Measurements from ENCODE around the gene OR2T1.
A peak's percentile ranks its signal among the peaks of the same experiment; 100 is the strongest.
"Not testable (repeated sequence)": the region's sequence is repeated elsewhere in the genome, so short reads cannot be mapped to it uniquely, and the experiment has no call there.

OR2T1 gene, protein sequence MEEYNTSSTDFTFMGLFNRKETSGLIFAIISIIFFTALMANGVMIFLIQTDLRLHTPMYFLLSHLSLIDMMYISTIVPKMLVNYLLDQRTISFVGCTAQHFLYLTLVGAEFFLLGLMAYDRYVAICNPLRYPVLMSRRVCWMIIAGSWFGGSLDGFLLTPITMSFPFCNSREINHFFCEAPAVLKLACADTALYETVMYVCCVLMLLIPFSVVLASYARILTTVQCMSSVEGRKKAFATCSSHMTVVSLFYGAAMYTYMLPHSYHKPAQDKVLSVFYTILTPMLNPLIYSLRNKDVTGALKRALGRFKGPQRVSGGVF

GRCh38 chr1:248402748-248403147 is at the start of gene OR2T1:
Gene OR2T1, plus strand, starts transcription at chr1:248403048. Its CDS starts 3,100 bp downstream, at chr1:248406148.
- no peak for DNase-seq

DNA sequence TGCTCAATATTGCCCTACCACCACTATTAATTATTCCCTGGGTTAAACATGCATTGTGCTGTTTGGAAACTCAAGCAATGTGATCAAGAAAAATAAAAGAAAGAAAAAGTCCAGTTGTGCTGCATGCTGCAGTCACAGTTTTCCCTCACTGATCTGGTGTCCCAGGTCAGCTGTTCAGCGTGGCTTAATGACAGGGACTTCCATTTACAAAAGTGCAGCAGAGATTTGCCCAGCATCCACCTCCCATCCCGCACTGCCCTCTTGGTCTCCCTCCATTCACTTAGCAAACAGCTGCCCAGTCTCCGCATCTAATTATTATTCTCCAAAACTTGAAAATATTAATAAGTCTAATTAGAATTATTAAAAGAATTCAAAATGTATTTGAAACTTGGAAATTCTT is 43.4 kb upstream of the OR2T1 start:
- DNase-seq: no peak

- DNase-seq: no peak
These were observed 41.6 kb upstream of the OR2T1 start, which contains the start of gene OR2T4 for GRCh38 chr1:248361121-248361715. Gene OR2T4, plus strand, starts transcription at chr1:248361665. Its CDS starts 0 bp downstream, at chr1:248361665.

GRCh38 chr1:248366609-248367008 is 36.2 kb upstream of the OR2T1 start:
- DNase-seq: no peak

- no peak for DNase-seq
These were observed 30.5 kb upstream of the OR2T1 start for GRCh38 chr1:248372394-248372793.

GRCh38 chr1:248373761-248374160 is 29.1 kb upstream of the OR2T1 start:
- DNase-seq: no peak

GRCh38 chr1:248375446-248375845 is 27.4 kb upstream of the OR2T1 start, which contains the start of gene OR2T6:
Gene OR2T6, plus strand, starts transcription at chr1:248375746. Its CDS starts 11,863 bp downstream, at chr1:248387609.
- no peak for DNase-seq

GRCh38 chr1:248376916-248377315 is 25.9 kb upstream of the OR2T1 start:
- DNase-seq: no peak

GRCh38 chr1:248380854-248381253 is 22.0 kb upstream of the OR2T1 start:
- DNase-seq: no peak

GRCh38 chr1:248388426-248388825 is 14.4 kb upstream of the OR2T1 start:
- DNase-seq: no peak

GRCh38 chr1:248393050-248393449 is 9.8 kb upstream of the OR2T1 start:
- no peak for DNase-seq

DNA sequence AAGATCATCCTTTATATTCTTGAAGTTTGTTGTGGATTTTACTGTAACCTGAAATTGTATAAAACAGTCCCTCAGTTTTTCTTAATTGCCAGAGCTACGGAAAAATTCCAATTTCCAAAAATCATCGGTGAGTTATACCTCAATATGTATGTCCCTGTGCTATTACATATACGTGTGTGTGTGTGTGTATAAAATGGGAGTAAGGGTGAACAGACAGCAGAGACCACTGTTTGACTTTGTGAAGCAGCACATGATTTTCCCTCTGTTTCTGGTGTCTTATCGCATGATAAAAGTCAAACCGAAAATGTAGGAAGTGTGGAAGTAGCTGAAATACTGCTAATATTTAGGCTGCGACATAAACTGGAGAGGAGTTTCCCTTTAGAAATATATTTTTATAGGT is 1.2 kb downstream of the OR2T1 start:
- DNase-seq: peak in 1 of 2 donors; percentile 2

DNA sequence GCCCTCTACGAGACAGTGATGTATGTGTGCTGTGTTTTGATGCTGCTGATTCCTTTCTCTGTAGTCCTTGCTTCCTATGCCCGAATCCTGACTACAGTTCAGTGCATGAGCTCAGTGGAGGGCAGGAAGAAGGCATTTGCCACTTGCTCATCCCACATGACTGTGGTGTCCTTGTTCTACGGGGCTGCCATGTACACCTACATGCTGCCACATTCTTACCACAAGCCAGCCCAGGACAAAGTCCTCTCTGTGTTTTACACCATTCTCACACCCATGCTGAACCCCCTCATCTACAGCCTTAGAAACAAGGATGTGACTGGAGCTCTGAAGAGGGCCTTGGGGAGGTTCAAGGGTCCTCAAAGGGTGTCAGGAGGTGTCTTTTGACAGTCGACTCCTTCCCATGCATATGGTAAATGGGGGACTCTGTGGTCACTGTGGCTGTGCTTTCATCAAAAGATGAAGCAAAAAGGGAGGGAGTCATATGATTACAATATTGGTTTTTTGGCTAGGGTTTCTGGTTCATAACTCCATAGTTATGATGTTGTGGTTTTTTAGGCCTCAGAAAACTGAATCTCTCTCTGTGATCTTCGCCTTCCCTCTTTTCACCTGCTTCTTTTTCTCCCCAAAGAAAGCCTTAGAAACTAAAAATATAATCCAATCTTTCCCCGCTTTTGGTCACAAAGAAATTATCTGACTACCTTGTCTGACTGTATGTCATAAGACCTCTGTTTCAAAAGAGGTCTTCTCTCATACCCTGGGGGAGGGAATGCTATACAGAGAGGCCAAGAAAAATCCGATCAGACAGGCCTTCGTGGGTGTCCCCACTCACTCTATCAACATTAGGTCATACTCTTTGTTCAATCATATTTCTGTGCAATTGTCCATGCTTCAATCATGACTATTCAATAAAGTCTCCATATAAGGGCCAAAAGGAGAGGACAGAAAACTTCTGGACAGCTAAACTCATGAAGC is 4.2 kb downstream of the OR2T1 start:
- DNase-seq: no peak

DNA sequence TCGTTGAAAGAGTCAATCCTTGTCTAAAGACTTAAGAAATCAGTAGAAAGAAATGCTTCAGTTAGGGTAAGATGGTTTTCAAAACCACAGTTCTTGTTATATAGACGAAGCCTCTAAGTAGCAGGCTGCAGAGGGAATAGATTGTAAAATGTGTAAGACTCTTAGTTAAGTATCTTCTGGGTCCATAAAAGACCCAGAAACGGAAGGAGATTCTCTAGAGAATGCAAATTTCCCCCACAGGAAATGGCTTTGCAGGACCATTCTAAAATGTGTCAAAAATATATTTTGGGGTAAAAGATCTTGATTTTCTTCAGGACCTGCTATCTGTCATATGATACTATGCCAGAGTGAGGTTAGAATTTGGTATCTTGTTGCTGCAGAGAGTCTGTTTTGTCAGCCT is 13.4 kb downstream of the OR2T1 start:
- no peak for DNase-seq

GRCh38 chr1:248417854-248418253 is 15.0 kb downstream of the OR2T1 start:
- DNase-seq: no peak

DNA sequence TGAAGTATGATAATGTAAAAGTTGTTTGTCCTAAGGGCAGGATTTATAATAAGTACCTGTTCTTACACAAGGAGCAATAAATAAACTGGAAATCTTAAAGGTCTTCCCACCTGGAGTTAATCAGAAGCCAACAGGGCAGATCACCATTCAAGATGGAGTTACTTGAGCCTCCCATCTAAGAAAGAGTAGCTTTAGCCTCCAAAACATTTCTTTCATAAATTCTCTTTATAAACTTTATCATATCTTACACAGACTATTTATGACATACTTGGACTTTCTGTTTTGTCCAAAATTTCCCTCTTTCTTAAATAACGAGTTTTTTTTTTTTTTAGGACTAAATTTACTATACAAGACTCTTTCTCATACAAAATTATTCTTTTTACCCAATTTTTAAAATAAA is 18.5 kb downstream of the OR2T1 start:
- DNase-seq: no peak

DNA sequence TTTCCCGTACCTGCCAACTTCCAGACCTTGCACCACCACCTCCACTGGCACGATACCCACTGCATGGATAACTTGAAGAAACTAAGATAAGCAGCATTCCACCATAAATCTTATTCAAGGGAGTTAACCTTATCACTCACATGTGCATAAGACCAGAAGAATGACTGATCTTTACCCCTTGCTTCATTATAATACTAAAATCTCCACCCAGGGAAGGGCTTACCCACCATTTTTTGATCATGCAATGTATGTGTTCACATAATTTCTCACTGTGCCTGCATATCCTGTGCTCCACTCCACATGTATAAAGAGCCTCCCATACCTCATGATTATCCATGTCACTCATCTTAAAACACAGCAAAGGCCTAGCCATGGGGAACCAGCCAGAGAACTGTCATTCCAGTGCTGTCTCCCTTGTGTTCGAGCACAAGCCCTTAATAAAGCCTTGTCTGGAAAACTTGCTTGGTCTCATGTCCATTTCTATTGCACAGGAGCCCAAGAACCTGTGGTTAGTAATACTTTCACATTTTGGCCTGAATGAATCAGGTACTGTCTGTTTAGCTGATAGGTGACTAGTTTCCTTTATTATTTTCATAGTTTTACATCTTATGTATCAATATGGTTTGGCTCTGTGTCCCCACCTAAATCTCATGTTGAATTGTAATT is 24.8 kb downstream of the OR2T1 start:
- DNase-seq: not testable (repeated sequence)

DNA sequence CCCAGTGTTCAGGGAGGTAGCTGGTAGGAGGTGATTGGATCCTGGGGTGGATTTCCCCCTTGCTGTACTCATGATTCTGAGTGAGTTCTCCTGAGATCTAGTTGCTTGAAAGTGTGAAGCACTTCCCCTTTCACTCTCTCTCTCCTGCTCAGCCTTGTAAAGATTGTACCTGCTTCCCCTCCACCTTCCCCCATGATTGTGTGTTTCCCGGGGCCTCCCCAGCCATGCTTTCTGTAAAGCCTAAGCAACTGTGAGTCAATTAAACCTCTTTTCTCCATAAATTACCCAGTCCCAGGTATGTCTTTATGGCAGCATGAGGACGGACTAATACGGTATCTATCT is 25.3 kb downstream of the OR2T1 start:
- DNase-seq: peak in 1 of 2 donors; percentile 11

DNA sequence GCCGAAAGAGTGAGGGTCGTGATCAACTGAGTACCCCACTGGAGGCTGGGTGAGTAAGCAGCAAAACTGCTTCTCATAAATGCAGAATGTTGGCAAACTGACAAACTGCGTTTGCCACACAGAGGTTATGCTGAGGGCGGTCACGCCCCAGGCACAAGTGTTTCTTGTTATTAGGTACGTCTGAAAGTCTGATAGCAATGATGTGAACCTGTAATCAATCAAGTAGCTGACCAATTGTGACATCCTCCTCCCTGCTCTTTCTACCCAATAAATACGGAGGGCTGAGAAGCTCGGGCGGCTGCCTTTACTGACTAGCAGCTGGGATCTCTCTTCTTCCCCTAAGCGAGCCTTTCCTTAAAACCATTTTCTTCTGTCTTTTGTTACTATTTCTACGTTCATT is 28.8 kb downstream of the OR2T1 start:
- DNase-seq: not testable (repeated sequence)

- not testable (repeated sequence) for DNase-seq
These were observed 29.4 kb downstream of the OR2T1 start for GRCh38 chr1:248432201-248432600.

- DNase-seq: not testable (repeated sequence)
These were observed 31.1 kb downstream of the OR2T1 start for GRCh38 chr1:248433811-248434415.

- not testable (repeated sequence) for DNase-seq
These were observed 32.1 kb downstream of the OR2T1 start for GRCh38 chr1:248434913-248435312.

Measured in CD4-positive, alpha-beta T cell treated with Interleukin-4 for 1 hour (primary cell).